Left kidney (tissue), 8 donors: ENCODE measurements around the gene KRTAP10-9. TPM values are rescaled to one million over a fixed set of nuclear protein-coding genes. Genes with fewer than 3 reads are reported as not detected.
A peak's percentile ranks its signal among the peaks of the same experiment; 100 is the strongest.
"Not testable (repeated sequence)": the region's sequence is repeated elsewhere in the genome, so short reads cannot be mapped to it uniquely, and the experiment has no call there.

Source experiments
- DNase-seq: peaks from one replicate; pipeline ENCODE4 v3.0.0-alpha.2; 2013
- long read RNA-seq, 8 donors: transcript quantifications; one replicate each; lab custom pipeline, GENCODE V29; 2026
- polyA plus RNA-seq: library from polyadenylated mRNA; unstranded; fragments of 120-200 nt; gene quantifications from one replicate; pipeline ENCODE4 v1.2.1, GENCODE V29; 2013; ENCODE audit not compliant: insufficient read length

The KRTAP10-9 gene
- not detected for polyA plus RNA-seq
- long read RNA-seq, donor 1: 0 reads
- long read RNA-seq, donor 2: 0 reads
- long read RNA-seq, donor 3: 0 reads
- long read RNA-seq, donor 4: 0 reads
- long read RNA-seq, donor 5: 0 reads
- long read RNA-seq, donor 6: 0 reads
- long read RNA-seq, donor 7: 0 reads
- long read RNA-seq, donor 8: 0 reads

- DNase-seq: no peak
These were observed at the start of gene KRTAP10-9 for GRCh38 chr21:44626673-44627143. Gene KRTAP10-9 (plus strand): TSS chr21:44627093. CDS start chr21:44627172, 79 bp downstream.

- no peak for DNase-seq
These were observed 48.4 kb upstream of the KRTAP10-9 start for GRCh38 chr21:44578371-44579055.

GRCh38 chr21:44579056-44579832 lies 47.6 kb upstream of the KRTAP10-9 start:
- DNase-seq: no peak

GRCh38 chr21:44579833-44580144 lies 47.1 kb upstream of the KRTAP10-9 start:
- no peak for DNase-seq

- not testable (repeated sequence) for DNase-seq
These were observed 46.6 kb upstream of the KRTAP10-9 start, which contains the start of gene KRTAP10-5 for GRCh38 chr21:44580231-44580821. Gene KRTAP10-5 (minus strand): TSS chr21:44580604. CDS start chr21:44580578, 26 bp downstream.

GRCh38 chr21:44581158-44581557 lies 45.7 kb upstream of the KRTAP10-9 start:
- no peak for DNase-seq

GRCh38 chr21:44582055-44582454 lies 44.8 kb upstream of the KRTAP10-9 start:
- DNase-seq: no peak

- peak; percentile 51 for DNase-seq
These were observed 43.6 kb upstream of the KRTAP10-9 start for GRCh38 chr21:44583089-44583799.

GRCh38 chr21:44583800-44584147 lies 43.1 kb upstream of the KRTAP10-9 start:
- DNase-seq: no peak

GRCh38 chr21:44585892-44586291 lies 41.0 kb upstream of the KRTAP10-9 start:
- DNase-seq: no peak

- DNase-seq: no peak
These were observed 37.8 kb upstream of the KRTAP10-9 start for GRCh38 chr21:44589094-44589493.

- no peak for DNase-seq
These were observed 37.1 kb upstream of the KRTAP10-9 start for GRCh38 chr21:44589586-44590305.

GRCh38 chr21:44590311-44590721 lies 36.6 kb upstream of the KRTAP10-9 start:
- DNase-seq: no peak

GRCh38 chr21:44590897-44591800 lies 35.7 kb upstream of the KRTAP10-9 start:
- not testable (repeated sequence) for DNase-seq

- DNase-seq: not testable (repeated sequence)
These were observed 35.1 kb upstream of the KRTAP10-9 start for GRCh38 chr21:44591801-44592130.

- DNase-seq: no peak
These were observed 34.2 kb upstream of the KRTAP10-9 start, which contains the start of gene KRTAP10-6 for GRCh38 chr21:44592446-44593311. Gene KRTAP10-6 (minus strand): TSS chr21:44592505. CDS start chr21:44592484, 21 bp downstream.

- DNase-seq: peak; percentile 33
These were observed 33.1 kb upstream of the KRTAP10-9 start for GRCh38 chr21:44593598-44594405.

- no peak for DNase-seq
These were observed 32.4 kb upstream of the KRTAP10-9 start for GRCh38 chr21:44594406-44594916.
